ENCODE data around the gene HSPH1. TPM values are rescaled to one million over a fixed set of nuclear protein-coding genes. Genes with fewer than 3 reads are reported as not detected.

Gene HSPH1
- total and polyA plus RNA-seq, 10 of the 15 experiments (the other 5 are each of a cell fraction or from before 2014, with no cell fraction given) = 40.2 to 159 (median 92.6) TPM

DNA sequence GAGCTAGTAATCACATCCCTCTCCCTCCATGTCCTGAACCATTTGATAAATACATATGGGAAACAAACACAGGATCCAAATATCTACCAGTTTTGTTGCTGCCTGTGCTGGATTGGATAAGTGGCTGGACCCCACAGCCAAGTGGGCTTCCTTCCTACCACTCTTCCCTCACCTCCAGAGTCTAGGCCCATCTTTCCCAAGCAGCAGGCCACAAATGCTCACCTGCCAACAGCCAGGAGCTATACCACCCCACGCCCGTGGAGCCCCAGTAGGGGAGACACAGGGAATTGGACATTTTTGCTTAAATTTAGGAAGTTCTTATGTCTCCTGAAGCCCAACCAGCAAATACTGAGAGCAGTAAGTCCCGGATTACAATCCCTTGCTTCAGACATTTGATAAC lies 55.8 kb downstream of the HSPH1 start:
- ChIA-PET SMC1A (ENCODE audit: uncharacterized antibody, unreplicated experiment) (interaction anchor here (1.2 kb wide), 1 partner anchor 58 kb away, joined by 3 read pairs; no protein-coding TSS in a partner anchor), RAD21 (ENCODE audit: unreplicated experiment) (interaction anchor here (1.4 kb wide), 1 partner anchor 57 kb away, joined by 5 read pairs; no protein-coding TSS in a partner anchor), CTCF (interaction anchor here (0.6 to 1.7 kb wide), 3 partner anchors 9 to 615 kb away, joined by 3 to 6 read pairs (median 3); no protein-coding TSS in a partner anchor), POLR2A (no interaction called here)
- no peak for DNase-seq (ENCODE audit: low read depth, low spot score)
- intact Hi-C loops (cut with micrococcal nuclease; ENCODE audit: unreplicated experiment) = no loop called here
- Histone ChIP-seq H3K27me3 (replicated peaks in 1 of 2; ENCODE audit: control insufficient read depth in 2 of 2, insufficient read depth in 2 of 2, low read length in 1 of 2) (peaks cover 0 to 1% of the 10 kb centered on the region in 2 experiments; a peak in 2 of 4 replicates), H3K9me3 (replicated peaks; ENCODE audit: control insufficient read depth, insufficient read depth, low read length) (no peaks in the 10 kb centered on the region), H3K27ac (ENCODE audit: control insufficient read depth, insufficient read depth) (no peak overlapping the region), H3K4me2 (ENCODE audit: control insufficient read depth, insufficient read depth) (no peak overlapping the region), H3K36me3 (ENCODE audit: control insufficient read depth in 2 of 2, insufficient read depth in 2 of 2, low read length in 1 of 2) (no peaks in the 10 kb centered on the region), H3K79me2 (ENCODE audit: control insufficient read depth, insufficient read depth, low read length) (no peaks in the 10 kb centered on the region), H4K20me1 (ENCODE audit: control insufficient read depth, insufficient read depth) (no peaks in the 10 kb centered on the region), H3K4me3 (no peak overlapping the region), H3K9ac (ENCODE audit: control insufficient read depth, insufficient read depth, low read length) (no peak overlapping the region), H3K4me1 (ENCODE audit: control insufficient read depth, insufficient read depth, low read length) (no peaks in the 10 kb centered on the region), H2AFZ (ENCODE audit: control insufficient read depth, low read depth, low read length) (no peak overlapping the region)
- in situ Hi-C loops (cut with MboI) = no loop called here
- ATAC-seq = no peak
- FAIRE-seq = no peak
- no TSS peak for BruUV-seq (replicated peaks)
- 50% methylated on average over 3 of the region's 3 CpGs for WGBS (ENCODE audit: insufficient coverage, insufficient replicate concordance, low lambda C conversion rate, missing lambda C conversion rate)
- no peak for TF ChIP-seq IKZF1 (conservative IDR thresholded peaks at IDR 0.05)
- TF ChIP-seq, protein P1, sequence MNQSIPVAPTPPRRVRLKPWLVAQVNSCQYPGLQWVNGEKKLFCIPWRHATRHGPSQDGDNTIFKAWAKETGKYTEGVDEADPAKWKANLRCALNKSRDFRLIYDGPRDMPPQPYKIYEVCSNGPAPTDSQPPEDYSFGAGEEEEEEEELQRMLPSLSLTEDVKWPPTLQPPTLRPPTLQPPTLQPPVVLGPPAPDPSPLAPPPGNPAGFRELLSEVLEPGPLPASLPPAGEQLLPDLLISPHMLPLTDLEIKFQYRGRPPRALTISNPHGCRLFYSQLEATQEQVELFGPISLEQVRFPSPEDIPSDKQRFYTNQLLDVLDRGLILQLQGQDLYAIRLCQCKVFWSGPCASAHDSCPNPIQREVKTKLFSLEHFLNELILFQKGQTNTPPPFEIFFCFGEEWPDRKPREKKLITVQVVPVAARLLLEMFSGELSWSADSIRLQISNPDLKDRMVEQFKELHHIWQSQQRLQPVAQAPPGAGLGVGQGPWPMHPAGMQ (IDR thresholded peaks at IDR 0.05; ENCODE audit: borderline replicate concordance) = no peak
- TF ChIP-seq POLR2AphosphoS5 (IDR thresholded peaks at IDR 0.05; ENCODE audit: low read length) = no peak
- TF ChIP-seq SMC3 (IDR thresholded peaks at IDR 0.05; ENCODE audit: borderline replicate concordance, low read length) = no peak
- no peak for TF ChIP-seq CHD2 (IDR thresholded peaks at IDR 0.05; ENCODE audit: borderline replicate concordance, low read depth, low read length)
- TF ChIP-seq IKZF2 (IDR thresholded peaks at IDR 0.05) = no peak
